SH-SY5Y (cell line): ENCODE measurements around the gene CNTN5.

Experiments used
- GATA2 ChIP-seq: IDR thresholded peaks from 2 replicates; pipeline ENCODE4 v1.6.1; 2011; ENCODE audit warnings: mild to moderate bottlenecking, low read depth, low read length
- GATA3 ChIP-seq: IDR thresholded peaks from 2 replicates; pipeline ENCODE4 v1.6.1; 2011; ENCODE audit warnings: low read depth, mild to moderate bottlenecking, low read length, moderate library complexity

- no peak for TF ChIP-seq GATA2
- TF ChIP-seq GATA3: no peak
Observed at GRCh38 chr11:99020352-99021225, at the start of gene CNTN5.
